ENCODE data around the gene GNB1L.

Gene GNB1L

GRCh38 chr22:19759427-19760057 is 95.1 kb downstream of the GNB1L start:
- no peak for FAIRE-seq

- no peak for FAIRE-seq
These were observed 95.7 kb downstream of the GNB1L start for GRCh38 chr22:19758896-19759426.

DNA sequence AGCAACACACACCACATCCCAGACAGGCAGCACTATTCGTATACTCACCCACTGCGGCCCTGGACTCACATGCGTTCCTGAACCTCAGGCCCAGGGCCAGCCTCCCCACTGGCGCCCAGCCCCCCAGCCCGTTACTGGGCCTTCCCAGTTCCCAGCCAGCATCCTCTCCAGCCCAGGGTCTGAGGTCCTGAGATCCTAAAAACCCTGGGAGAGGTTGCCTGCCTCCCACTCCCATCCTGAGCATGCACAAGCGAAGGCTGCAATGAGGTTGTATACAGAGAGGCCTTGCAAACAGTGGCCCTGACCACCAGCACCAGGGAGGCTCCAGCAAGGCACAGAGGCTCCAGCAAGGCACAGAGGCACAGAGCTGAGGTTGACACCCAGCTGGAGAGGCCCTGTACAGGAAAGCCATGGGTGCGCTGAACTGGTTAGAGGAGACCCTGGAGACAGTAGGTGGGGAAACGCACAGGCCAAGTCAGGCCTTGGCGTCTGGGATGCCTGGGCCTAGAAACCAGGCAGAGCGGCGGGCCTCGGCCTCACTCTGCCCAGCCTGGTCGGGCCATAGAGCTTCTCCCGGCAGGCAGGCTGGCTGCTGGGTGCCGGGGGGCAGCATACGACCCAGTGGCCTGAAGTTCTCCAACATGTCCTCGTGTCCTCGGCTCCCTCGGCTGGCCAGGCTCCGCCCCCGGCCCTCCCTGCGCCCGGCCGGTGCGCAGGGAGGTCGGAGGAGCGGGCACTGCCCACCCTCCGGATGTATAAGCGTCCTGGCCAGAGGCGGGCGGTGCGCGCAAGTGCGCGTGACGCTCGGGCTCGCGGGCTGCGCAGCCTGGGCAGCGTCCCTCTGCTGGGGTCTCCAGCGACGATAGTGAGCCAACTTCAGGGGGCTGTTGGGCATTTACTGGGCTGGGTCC is 96.4 kb downstream of the GNB1L start:
- no peak for FAIRE-seq

DNA sequence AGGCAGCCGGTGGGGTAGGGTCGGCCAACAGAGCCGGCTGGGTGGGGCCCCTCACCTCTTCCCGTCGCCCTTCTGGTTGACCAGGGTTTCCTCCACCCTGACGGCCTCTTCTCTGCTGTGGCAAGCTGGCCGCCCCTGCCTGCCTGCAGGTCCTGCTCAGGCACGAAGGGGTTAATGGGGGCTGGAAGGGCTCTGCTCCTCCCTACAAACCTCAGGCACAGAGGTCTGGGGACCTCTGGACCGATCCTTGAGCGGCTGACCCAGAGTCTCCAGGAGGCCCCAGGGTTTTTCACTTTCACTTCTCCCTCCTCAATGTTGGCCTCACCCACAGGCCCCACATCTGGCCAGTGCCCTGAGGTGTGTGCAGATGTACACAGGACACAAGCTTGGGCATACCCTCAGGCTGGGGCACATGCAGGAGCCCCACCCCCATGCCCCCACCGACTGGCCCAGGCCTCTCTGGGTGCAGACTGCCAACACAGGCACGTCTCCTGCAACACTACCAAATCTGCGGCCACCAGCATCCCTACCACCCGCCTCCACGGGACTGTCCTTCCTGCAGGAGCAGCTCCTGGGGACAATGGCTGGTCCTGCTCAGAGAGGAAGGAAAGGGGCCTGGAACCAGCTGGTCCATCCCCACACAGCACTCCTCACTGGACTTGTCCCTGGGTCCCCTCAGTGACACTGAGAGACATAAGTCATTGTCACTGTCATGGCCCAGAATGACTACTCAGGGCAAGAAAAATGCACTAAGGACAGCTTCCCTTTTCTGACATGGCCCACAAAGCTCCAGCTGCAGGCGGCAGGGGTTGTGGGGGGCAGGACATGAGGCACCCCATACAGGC is 97.3 kb downstream of the GNB1L start:
- no peak for FAIRE-seq

GRCh38 chr22:19756288-19757128 is 98.2 kb downstream of the GNB1L start:
- no peak for FAIRE-seq

GRCh38 chr22:19755722-19756287 is 98.9 kb downstream of the GNB1L start:
- no peak for FAIRE-seq

GRCh38 chr22:19755145-19755710 is 99.4 kb downstream of the GNB1L start:
- no peak for FAIRE-seq

DNA sequence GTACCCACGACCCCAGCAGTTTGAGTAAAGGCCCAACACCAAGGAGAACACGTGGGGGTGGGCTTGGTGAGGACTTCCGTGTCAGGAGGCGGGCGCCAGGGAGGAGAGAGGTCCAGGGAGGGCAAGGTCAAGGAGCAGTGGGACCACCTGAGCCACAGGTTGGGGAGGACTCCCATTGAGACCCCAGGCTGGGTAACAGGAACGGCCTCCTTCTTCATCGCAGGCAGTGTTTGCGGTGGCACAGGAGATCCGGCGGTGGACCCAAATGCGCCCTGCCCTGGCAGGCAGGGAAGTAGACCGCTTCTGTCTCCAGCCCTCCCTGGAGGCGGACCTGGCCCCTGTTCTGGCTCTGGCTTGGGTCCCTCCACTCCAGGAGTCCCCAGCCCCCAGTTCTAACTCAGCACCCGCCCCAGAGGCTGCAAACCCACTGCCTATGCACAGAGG is 100.0 kb downstream of the GNB1L start:
- FAIRE-seq: no peak

- FAIRE-seq: no peak
These were observed 100.5 kb downstream of the GNB1L start for GRCh38 chr22:19753996-19754700.

GRCh38 chr22:19753090-19753842 is 101.4 kb downstream of the GNB1L start:
- FAIRE-seq: no peak

DNA sequence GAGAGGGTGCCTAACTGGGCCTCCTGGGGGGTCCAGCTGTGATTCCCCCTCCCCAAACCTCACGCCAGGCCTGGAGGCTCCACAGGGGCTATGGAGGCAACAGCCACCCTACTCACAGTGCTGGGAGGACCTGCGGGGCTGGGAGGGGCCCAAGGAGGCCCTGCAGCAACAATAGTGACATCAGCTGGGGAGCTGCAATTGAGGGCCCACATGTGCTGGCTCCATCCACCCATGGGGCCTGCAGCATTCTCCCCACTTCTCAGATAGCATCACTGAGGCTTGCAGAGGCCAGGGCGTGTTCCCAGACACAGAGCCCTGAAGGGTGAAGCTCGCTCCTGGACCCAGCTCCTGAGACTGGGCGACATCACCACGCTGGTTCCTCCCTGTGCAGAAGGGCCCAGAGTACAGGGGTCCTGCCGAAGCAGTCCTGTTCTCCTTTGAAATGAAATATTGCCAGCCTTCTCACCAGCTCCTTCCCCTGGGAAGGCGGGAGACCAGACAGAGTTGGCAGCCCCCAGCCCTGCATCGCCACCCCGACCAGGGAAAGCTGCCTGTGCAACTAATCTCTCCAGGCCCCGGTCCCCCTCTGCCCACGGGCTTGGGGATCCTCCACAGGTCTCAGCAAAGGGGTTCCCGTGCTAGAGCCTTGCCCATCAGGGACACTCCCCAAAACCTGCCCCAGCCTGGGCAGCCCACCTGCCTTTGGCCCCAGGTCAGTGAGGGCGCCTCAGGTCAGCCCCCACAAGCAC is 103.0 kb downstream of the GNB1L start:
- FAIRE-seq: no peak

- FAIRE-seq: no peak
These were observed 103.9 kb downstream of the GNB1L start for GRCh38 chr22:19750507-19751490.

GRCh38 chr22:19749876-19750275 is 104.8 kb downstream of the GNB1L start:
- FAIRE-seq: no peak

- no peak for FAIRE-seq
These were observed 105.5 kb downstream of the GNB1L start for GRCh38 chr22:19748991-19749664.

GRCh38 chr22:19748139-19748538 is 106.5 kb downstream of the GNB1L start:
- no peak for FAIRE-seq

DNA sequence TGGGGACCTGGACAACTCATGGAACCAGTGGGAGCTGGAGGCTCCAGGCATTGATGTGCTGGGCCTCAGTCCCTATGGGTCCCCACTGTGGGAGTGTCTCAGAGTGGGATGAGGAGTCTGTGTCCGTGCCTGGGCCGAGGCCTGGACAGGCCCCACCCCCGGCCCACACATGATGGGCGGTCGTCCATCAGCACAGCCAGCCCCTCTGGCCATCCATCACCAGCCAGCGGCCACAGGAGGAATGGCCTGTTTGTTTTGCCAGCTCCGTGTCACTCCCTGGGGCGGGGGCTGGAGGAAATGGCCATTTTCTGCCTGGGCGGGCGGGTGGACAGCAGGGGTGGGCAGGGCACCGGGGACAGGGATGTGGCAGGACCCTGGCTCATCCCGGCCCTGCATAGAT is 107.1 kb downstream of the GNB1L start:
- FAIRE-seq: no peak

- no peak for FAIRE-seq
These were observed 107.9 kb downstream of the GNB1L start for GRCh38 chr22:19746726-19747125.

All from islet of Langerhans (tissue), 1 donor.